SK-N-SH (cell line): ENCODE measurements around the gene PIP5K1C. TPM values are rescaled to one million over a fixed set of nuclear protein-coding genes. Genes with fewer than 3 reads are reported as not detected.

ENCODE experiments used
- CTCF ChIA-PET: fragments of 300-600, 350-600 bp; formaldehyde crosslinking; extraction: SDS; loops from one replicate; lab custom pipeline; 2021; lab: Yijun Ruan, JAX
- POLR2A ChIA-PET: fragments of 350-600 bp; sonication (Branson Sonifier 250); formaldehyde crosslinking; extraction: SDS; loops from one replicate; lab custom pipeline; 2020; ENCODE audit warnings: antibody characterized with exemption, inconsistent platforms; lab: Yijun Ruan, JAX
- DNase-seq: peaks from one replicate; pipeline ENCODE4 v3.0.0; 2012
- H2AFZ ChIP-seq: fragments of 200-600 bp; sonication (generic); 2 replicates; pipeline ENCODE4 v1.8.1; 2016; ENCODE audit warnings: antibody characterized with exemption, mild to moderate bottlenecking, low read depth
- H3F3A ChIP-seq: fragments of 200-600 bp; sonication (generic); replicated peaks from 2 replicates; pipeline ENCODE3; 2016; ENCODE audit warnings: antibody characterized with exemption, mild to moderate bottlenecking; ENCODE audit not compliant: insufficient read depth
- H3K27ac ChIP-seq, 2 experiments: fragments of 200-500 bp in 1 of 2; fragments of 200-600 bp in 1 of 2; sonication (Bioruptor generic) in 1 of 2; sonication (generic), shearing (Covaris generic) in 1 of 2; 2 replicates each; pipeline versions ENCODE4 v1.5.1 to v1.6.1; 2014 to 2016; ENCODE audit warnings: low read depth in 2 of 2, inconsistent platforms in 1 of 2, low read length in 1 of 2, mild to moderate bottlenecking in 1 of 2, mixed read lengths in 1 of 2
- H3K27me3 ChIP-seq: fragments of 200-600 bp; sonication (generic), shearing (Covaris generic); 2 replicates; pipeline ENCODE4 v1.6.1; 2016; ENCODE audit warnings: mixed run types; ENCODE audit not compliant: insufficient read depth
- H3K36me3 ChIP-seq, 2 experiments: fragments of 200-500 bp in 1 of 2; fragments of 200-600 bp in 1 of 2; sonication (Bioruptor generic) in 1 of 2; sonication (generic) in 1 of 2; replicated peaks in 1 of 2; 2 replicates each; pipeline versions ENCODE3 to v1.5.1; 2014 to 2016; ENCODE audit warnings: low read length in 1 of 2, mild to moderate bottlenecking in 1 of 2; ENCODE audit not compliant: insufficient read depth in 2 of 2, control insufficient read depth in 1 of 2
- H3K4me1 ChIP-seq, 2 experiments: fragments of 200-500 bp in 1 of 2; fragments of 200-600 bp in 1 of 2; sonication (Bioruptor generic) in 1 of 2; sonication (generic), shearing (Covaris generic) in 1 of 2; 2 replicates each; pipeline versions ENCODE4 v1.5.1 to v1.6.1; 2014 to 2016; ENCODE audit warnings: low read depth in 1 of 2, low read length in 1 of 2, mixed run types in 1 of 2; ENCODE audit not compliant: insufficient read depth in 2 of 2, control insufficient read depth in 1 of 2
- H3K4me2 ChIP-seq: fragments of 200-600 bp; sonication (generic), shearing (Covaris generic); 2 replicates; pipeline ENCODE4 v1.6.1; 2017; ENCODE audit warnings: mixed run types
- H3K4me3 ChIP-seq, 2 experiments: fragments of 200-500 bp in 1 of 2; fragments of 200-600 bp in 1 of 2; sonication (Bioruptor generic) in 1 of 2; sonication (generic), shearing (Covaris generic) in 1 of 2; 2 replicates each; pipeline versions ENCODE4 v1.5.1 to v1.8.1; 2014 to 2016; ENCODE audit warnings: low read depth in 2 of 2, inconsistent platforms in 1 of 2, low read length in 1 of 2, mild to moderate bottlenecking in 1 of 2, mixed read lengths in 1 of 2, moderate library complexity in 1 of 2
- H3K79me2 ChIP-seq: fragments of 200-600 bp; sonication (generic); 2 replicates; pipeline ENCODE4 v1.8.1; 2017; ENCODE audit warnings: mild to moderate bottlenecking; ENCODE audit not compliant: insufficient read depth
- H3K9ac ChIP-seq: fragments of 200-600 bp; sonication (generic); 2 replicates; pipeline ENCODE4 v1.6.1; 2017; ENCODE audit warnings: mixed run types
- H3K9me2 ChIP-seq: fragments of 200-600 bp; sonication (generic); 2 replicates; pipeline ENCODE4 v1.6.1; 2017; ENCODE audit warnings: mixed run types
- H3K9me3 ChIP-seq: fragments of 200-600 bp; sonication (generic); 2 replicates; pipeline ENCODE4 v1.6.1; 2017; ENCODE audit warnings: mixed run types, mild to moderate bottlenecking, moderate library complexity
- H4K20me1 ChIP-seq: fragments of 200-600 bp; sonication (generic); 2 replicates; pipeline ENCODE4 v1.6.1; 2017; ENCODE audit warnings: mild to moderate bottlenecking, mixed run types; ENCODE audit not compliant: insufficient read depth
- CTCF ChIP-seq: fragments of 200-600 bp; sonication (generic); IDR thresholded peaks from 2 replicates; pipeline ENCODE4 v1.6.1; 2017; ENCODE audit warnings: antibody characterized with exemption, mild to moderate bottlenecking, moderate library complexity
- EP300 ChIP-seq, 2 experiments: IDR thresholded peaks; 2 replicates each; pipeline versions ENCODE4 v1.4.0 to v1.6.1; 2012; ENCODE audit warnings: borderline replicate concordance in 1 of 2, low read depth in 1 of 2, low read length in 1 of 2
- GATA2 ChIP-seq: sonication (generic); formaldehyde crosslinking; IDR thresholded peaks from 2 replicates; pipeline ENCODE4 v1.5.0; 2020; ENCODE audit warnings: mild to moderate bottlenecking, missing genetic modification reagents
- IRF3 ChIP-seq: fragments of 150-350 bp; IDR thresholded peaks from 2 replicates; pipeline ENCODE4 v1.6.1; 2016; ENCODE audit warnings: mild to moderate bottlenecking, low read depth, low read length
- MAX ChIP-seq: IDR thresholded peaks from 2 replicates; pipeline ENCODE4 v1.4.0; 2012; ENCODE audit warnings: low read depth
- NFIC ChIP-seq: IDR thresholded peaks from 2 replicates; pipeline ENCODE4 v1.4.0; 2012; ENCODE audit warnings: borderline replicate concordance
- POLR2AphosphoS5 ChIP-seq: IDR thresholded peaks from 2 replicates; pipeline ENCODE4 v1.6.1; 2012; ENCODE audit warnings: low read depth, low read length
- RAD21 ChIP-seq: IDR thresholded peaks from 2 replicates; pipeline ENCODE4 v1.6.1; 2012; ENCODE audit warnings: mild to moderate bottlenecking, low read length
- RFX5 ChIP-seq: IDR thresholded peaks from 2 replicates; pipeline ENCODE4 v1.6.1; 2012; ENCODE audit warnings: mild to moderate bottlenecking, improper control_type of control experiment, low read length
- TAF1 ChIP-seq: IDR thresholded peaks from 2 replicates; pipeline ENCODE4 v1.6.1; 2012; ENCODE audit warnings: low read depth, mild to moderate bottlenecking, low read length, moderate library complexity, borderline replicate concordance
- USF1 ChIP-seq: IDR thresholded peaks from 2 replicates; pipeline ENCODE4 v1.4.0; 2012; ENCODE audit warnings: low read depth, borderline replicate concordance
- ZBTB33 ChIP-seq: IDR thresholded peaks from 2 replicates; pipeline ENCODE4 v1.4.0; 2012; ENCODE audit warnings: low read depth, borderline replicate concordance
- WGBS: methylation state at CpG from one replicate; pipeline ENCODE4 v1.1.6; 2017; ENCODE audit warnings: low lambda C conversion rate; 5-methylcytosine and 5-hydroxymethylcytosine counted together
- polyA plus RNA-seq, 3 experiments: library from polyadenylated mRNA; depleted of rRNA; stranded (reverse); fragments of >200 nt; gene quantifications; 2 replicates each; pipeline ENCODE4 v1.2.3, GENCODE V29; 2012

PIP5K1C gene
- polyA plus RNA-seq, 1 of the 3 experiments (the other 2 are of a cell fraction) = 12.3 TPM

- peaks cover 0 to 14% of the 10 kb centered on the region in 2 experiments; a peak in 1 of 4 replicates for H3K4me1 ChIP-seq
- POLR2A ChIA-PET = interaction anchor here (0.7 kb wide), 1 partner anchor 88 kb away, joined by 3 read pairs; no protein-coding TSS in a partner anchor
- H3K36me3 ChIP-seq = no peaks in the 10 kb centered on the region
- no peak overlapping the region for H2AFZ ChIP-seq
- no peak overlapping the region for H3K4me3 ChIP-seq
- H3K4me2 ChIP-seq = no peak overlapping the region
- H3K79me2 ChIP-seq = peaks cover 70% of the 10 kb centered on the region
- H3F3A ChIP-seq = peaks cover 6% of the 10 kb centered on the region
- H4K20me1 ChIP-seq = peaks cover 62% of the 10 kb centered on the region
- no peak overlapping the region for H3K9ac ChIP-seq
- no peak overlapping the region for H3K27ac ChIP-seq
- TF ChIP-seq TAF1 (no peak), RAD21 (no peak), USF1 (no peak), CTCF (no peak), ZBTB33 (no peak), MAX (no peak), IRF3 (no peak), EP300 (IDR thresholded peaks at IDR 0.05; ENCODE audit: borderline replicate concordance in 1 of 2, low read depth in 1 of 2, low read length in 1 of 2) (no peak)
- WGBS = 94% methylated on average over 10 of the region's 10 CpGs
- no peak for DNase-seq
- CTCF ChIA-PET = interaction anchor here (0.5 to 1.6 kb wide), 3 partner anchors 14 to 66 kb away, joined by 3 to 20 read pairs (median 3); partner anchors contain the start of gene MRPL54
- no peaks in the 10 kb centered on the region for H3K9me3 ChIP-seq
- no peaks in the 10 kb centered on the region for H3K9me2 ChIP-seq
- H3K27me3 ChIP-seq = no peaks in the 10 kb centered on the region
These were observed 3.6 kb downstream of the PIP5K1C start for GRCh38 chr19:3696660-3696995.

GRCh38 chr19:3695986-3696659, 4.1 kb downstream of the PIP5K1C start:
- 97% methylated on average over 22 of the region's 23 CpGs for WGBS
- Histone ChIP-seq H3F3A (peaks cover 4% of the 10 kb centered on the region), H3K27me3 (no peaks in the 10 kb centered on the region), H2AFZ (no peak overlapping the region), H3K9ac (no peak overlapping the region), H3K79me2 (peaks cover 75% of the 10 kb centered on the region), H3K4me1 (peaks cover 0 to 14% of the 10 kb centered on the region in 2 experiments; a peak in 1 of 4 replicates)
- no peak for TF ChIP-seq GATA2 (CRISPR knock-in tag)
- TF ChIP-seq EP300 (IDR thresholded peaks at IDR 0.05; ENCODE audit: borderline replicate concordance in 1 of 2, low read depth in 1 of 2, low read length in 1 of 2) = no peak
- no peak for TF ChIP-seq NFIC
- TF ChIP-seq TAF1 = no peak
- TF ChIP-seq POLR2AphosphoS5 = no peak
- no peak for TF ChIP-seq RAD21
- no peak for TF ChIP-seq RFX5
- TF ChIP-seq, all 33 proteins: peak for 0
- H3K9me2 ChIP-seq = no peaks in the 10 kb centered on the region
- no peaks in the 10 kb centered on the region for H3K36me3 ChIP-seq
- POLR2A ChIA-PET = no interaction called here
- H4K20me1 ChIP-seq = peaks cover 64% of the 10 kb centered on the region
- H3K4me3 ChIP-seq = no peak overlapping the region
- no peak overlapping the region for H3K4me2 ChIP-seq
- no peaks in the 10 kb centered on the region for H3K9me3 ChIP-seq
- DNase-seq = no peak
- CTCF ChIA-PET = interaction anchor here (1.4 kb wide), 1 partner anchor 15 kb away, joined by 3 read pairs; no protein-coding TSS in a partner anchor
- H3K27ac ChIP-seq = no peak overlapping the region
